KOPT-K1 (cell line): ENCODE results near the gene ANAPC4.

ENCODE experiments used
- H3K27ac ChIP-seq: fragments of 200-600 bp; sonication (generic); 2 replicates; pipeline ENCODE4 v1.5.1; 2016; ENCODE audit warnings: antibody characterized with exemption, mild to moderate bottlenecking, low read depth, low read length; ENCODE audit not compliant: poor library complexity, severe bottlenecking
- H3K36me3 ChIP-seq: fragments of 200-600 bp; sonication (generic); 2 replicates; pipeline ENCODE4 v1.5.1; 2017; ENCODE audit warnings: antibody characterized with exemption, mild to moderate bottlenecking, low read length, moderate library complexity; ENCODE audit not compliant: insufficient read depth
- H3K9me3 ChIP-seq: fragments of 200-600 bp; sonication (generic); 2 replicates; pipeline ENCODE4 v1.5.1; 2017; ENCODE audit warnings: antibody characterized with exemption, low read length, mild to moderate bottlenecking; ENCODE audit not compliant: insufficient read depth, poor library complexity, severe bottlenecking

Gene ANAPC4

DNA sequence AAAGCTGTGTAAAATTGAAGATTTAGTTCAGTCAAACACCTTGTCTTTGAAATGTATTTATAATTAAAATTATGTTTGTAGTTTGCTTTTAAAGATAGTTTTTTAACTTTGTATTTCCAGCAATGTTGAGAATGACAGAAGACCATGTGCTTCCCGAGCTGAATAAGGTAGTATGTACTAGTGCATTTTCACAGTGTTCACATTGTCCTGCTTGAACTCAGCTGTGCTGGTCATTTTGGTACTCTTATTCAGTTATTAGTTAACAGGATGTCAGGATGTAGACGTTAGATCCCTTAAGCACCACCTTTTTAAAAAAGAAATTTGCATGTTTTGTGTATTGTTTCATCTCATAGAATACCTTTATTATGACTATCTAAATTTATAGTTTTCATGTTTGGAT, 28.4 kb downstream of the ANAPC4 start:
- Histone ChIP-seq H3K9me3 (no peaks in the 10 kb centered on the region), H3K27ac (no peak overlapping the region), H3K36me3 (peaks cover 100% of the 10 kb centered on the region)

GRCh38 chr4:25406081-25406692, 29.1 kb downstream of the ANAPC4 start:
- Histone ChIP-seq H3K27ac (no peak overlapping the region), H3K36me3 (peaks cover 100% of the 10 kb centered on the region), H3K9me3 (no peaks in the 10 kb centered on the region)

DNA sequence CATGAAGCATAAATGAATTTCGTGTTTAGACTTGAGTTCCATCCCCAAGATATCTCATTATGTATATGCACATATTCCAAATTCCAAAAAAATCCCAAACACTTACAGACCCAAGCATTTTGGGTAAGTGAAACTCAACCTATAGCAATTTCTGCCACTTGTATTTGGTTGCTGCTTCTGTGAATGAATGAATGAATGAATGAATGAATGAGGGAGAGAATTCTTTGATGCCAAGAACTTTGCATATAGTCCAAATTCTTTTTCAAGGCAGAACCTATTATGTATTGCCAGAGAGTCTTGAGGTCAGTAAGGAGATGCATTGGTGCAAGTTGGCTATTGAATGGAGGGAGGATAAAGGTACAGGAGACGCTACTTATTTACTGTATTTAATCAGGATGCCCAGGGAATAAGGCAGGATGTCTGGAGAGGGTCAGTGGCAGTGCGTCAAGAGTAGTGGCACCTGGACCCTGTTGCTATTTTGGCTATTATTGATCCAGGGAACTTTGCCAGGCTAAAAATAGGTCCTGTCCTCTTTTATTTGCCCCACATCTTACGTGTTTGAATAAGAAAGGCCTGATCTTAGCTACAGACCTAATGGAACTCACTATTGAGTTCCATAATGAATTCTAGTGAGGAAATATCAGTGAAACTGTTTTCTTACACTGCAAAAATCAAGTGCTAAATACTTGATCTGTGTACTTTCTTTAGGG, 33.9 kb downstream of the ANAPC4 start:
- Histone ChIP-seq H3K9me3 (no peaks in the 10 kb centered on the region), H3K27ac (no peak overlapping the region), H3K36me3 (peaks cover 100% of the 10 kb centered on the region)

DNA sequence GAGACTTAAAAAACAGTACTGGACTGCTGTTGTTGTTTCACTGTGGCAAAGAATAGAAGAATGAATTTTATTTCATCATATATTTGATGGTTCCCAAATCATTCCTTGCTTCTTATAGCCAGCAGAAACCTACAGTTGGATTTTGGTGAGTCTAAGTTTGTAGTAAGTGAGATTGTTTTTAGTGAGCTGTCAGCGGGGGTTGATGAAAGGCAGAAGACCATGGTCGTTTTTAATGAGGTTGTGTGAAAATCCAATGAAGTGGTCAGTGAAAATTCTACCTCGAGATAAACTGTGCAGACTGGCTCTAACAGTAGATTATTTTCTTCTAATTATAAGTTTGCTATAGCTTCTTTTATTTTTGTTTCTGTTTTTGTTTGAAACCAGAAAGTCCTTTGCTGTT, 36.2 kb downstream of the ANAPC4 start:
- Histone ChIP-seq H3K9me3 (no peaks in the 10 kb centered on the region), H3K36me3 (peaks cover 100% of the 10 kb centered on the region), H3K27ac (no peak overlapping the region)

DNA sequence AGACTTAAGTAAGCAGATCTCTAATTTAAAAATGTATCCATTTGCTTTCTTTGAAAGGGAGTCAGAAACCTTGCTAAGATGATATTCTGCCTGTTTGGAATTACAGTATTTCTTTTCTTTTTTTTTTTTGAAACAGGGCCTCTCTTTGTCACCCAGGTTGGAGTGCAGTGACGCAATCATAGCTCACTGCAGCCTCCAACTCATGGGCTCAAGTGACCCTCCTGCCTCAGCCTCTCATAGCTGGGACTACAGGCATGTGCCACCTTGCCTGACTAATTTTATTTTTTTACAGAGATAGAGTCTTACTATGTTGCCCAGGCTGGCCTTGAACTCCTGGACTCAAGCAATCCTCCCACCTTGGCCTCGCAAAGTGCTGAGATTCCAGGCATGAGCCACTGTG, 40.0 kb downstream of the ANAPC4 start:
- Histone ChIP-seq H3K27ac (no peak overlapping the region), H3K9me3 (no peaks in the 10 kb centered on the region), H3K36me3 (peaks cover 87% of the 10 kb centered on the region)

GRCh38 chr4:25420931-25421330, 43.9 kb downstream of the ANAPC4 start:
- Histone ChIP-seq H3K27ac (no peak overlapping the region), H3K36me3 (peaks cover 52% of the 10 kb centered on the region), H3K9me3 (no peaks in the 10 kb centered on the region)

DNA sequence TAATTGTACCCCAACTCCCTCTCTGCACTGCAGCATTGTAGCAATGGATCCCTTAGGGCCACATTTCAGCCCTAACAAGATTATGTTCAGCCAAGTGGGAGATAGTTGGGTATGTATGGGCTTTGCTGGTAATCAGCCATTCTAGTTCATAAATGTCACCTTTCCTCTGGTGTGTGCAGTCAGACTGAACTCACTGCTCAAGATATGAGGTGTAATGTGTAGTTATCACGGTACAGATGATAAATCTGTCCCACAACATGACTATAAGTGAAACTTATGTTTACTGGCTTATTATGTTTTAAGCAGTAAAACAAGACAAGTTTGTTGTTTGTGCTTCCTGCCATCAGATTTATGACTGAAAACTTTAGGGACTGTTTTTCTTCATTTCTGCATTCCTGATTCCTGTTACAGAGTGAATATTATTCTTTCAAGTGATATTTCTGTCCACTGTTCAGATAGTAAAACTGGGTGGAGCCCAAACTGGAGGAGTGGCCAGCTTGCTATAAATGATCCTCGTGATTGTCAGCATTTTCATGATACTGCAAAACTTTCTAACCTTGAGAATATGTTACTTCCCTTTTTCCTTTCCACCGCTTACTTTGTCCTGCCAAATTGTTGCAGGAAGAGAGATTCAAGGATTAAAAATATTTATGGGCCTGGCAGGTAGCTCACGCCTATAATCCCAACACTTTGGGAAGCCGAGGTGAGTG, 44.9 kb downstream of the ANAPC4 start:
- no peak overlapping the region for H3K27ac ChIP-seq
- peaks cover 42% of the 10 kb centered on the region for H3K36me3 ChIP-seq
- no peaks in the 10 kb centered on the region for H3K9me3 ChIP-seq

DNA sequence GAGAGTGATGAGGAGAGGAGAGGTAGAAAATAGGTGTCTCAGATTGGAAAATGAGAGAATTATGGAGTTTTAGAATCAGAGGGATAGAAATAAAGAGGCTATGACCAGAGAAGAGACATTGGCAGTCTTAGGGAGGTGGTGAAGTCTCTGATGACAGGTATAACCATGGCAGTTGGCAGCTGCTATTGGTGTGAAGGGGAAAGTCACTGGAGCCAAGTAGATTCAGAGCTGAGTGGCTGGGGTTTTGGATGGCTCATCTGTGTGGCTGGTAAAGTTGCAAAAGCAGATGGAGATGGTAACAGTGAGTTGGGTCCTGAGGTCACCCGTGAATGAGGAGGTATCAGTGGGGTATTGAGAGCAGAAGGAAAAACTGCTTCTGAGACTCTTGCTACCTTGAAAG, 46.5 kb downstream of the ANAPC4 start:
- peaks cover 3% of the 10 kb centered on the region for H3K9me3 ChIP-seq
- H3K36me3 ChIP-seq: peaks cover 26% of the 10 kb centered on the region

GRCh38 chr4:25424539-25425228, 47.6 kb downstream of the ANAPC4 start:
- Histone ChIP-seq H3K9me3 (peaks cover 3% of the 10 kb centered on the region), H3K27ac (no peak overlapping the region), H3K36me3 (peaks cover 15% of the 10 kb centered on the region)

More for the DNA sequence above, 46.5 kb downstream of the ANAPC4 start:
- H3K27ac ChIP-seq: no peak overlapping the region

DNA sequence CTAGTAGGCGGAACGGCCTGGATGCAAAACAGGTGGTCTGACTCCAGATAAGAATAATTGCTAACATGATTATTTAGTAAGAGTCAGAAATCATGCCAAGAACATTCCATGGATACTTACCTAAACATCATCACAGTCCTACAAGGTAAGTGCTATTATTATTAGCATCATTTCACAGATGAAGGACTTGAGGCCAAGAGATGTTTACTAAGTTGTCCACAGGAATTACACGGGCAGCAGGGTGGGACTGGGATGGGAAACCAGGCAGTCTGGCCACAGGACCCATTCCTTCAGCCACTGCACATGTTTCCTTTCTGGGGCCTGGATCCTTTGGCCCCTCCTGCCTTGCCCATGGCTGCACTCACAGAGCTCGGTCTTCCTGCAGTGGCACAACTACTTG, 48.3 kb downstream of the ANAPC4 start:
- Histone ChIP-seq H3K27ac (no peak overlapping the region), H3K36me3 (peaks cover 13% of the 10 kb centered on the region), H3K9me3 (peaks cover 3% of the 10 kb centered on the region)

DNA sequence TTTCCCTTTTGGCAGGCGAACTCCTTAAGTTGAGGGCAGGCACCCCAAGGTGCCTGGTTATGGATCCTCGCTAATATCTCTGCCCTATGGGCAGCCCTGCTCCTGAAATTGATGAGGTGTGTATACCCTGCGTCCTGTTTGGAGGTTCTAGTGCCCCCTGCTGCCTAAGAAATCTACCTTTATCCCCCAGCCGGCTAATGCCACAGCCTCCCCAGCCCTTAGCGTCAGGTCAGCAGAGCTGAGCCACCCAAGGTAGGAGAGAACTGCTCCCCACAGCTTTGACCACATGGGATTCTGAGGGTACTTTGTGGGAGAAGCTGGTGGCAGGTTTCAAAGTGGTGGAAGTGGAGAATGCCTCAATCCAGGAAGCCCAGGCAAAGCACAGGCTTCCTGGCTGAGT, 50.8 kb downstream of the ANAPC4 start:
- Histone ChIP-seq H3K27ac (no peak overlapping the region), H3K36me3 (no peaks in the 10 kb centered on the region)

DNA sequence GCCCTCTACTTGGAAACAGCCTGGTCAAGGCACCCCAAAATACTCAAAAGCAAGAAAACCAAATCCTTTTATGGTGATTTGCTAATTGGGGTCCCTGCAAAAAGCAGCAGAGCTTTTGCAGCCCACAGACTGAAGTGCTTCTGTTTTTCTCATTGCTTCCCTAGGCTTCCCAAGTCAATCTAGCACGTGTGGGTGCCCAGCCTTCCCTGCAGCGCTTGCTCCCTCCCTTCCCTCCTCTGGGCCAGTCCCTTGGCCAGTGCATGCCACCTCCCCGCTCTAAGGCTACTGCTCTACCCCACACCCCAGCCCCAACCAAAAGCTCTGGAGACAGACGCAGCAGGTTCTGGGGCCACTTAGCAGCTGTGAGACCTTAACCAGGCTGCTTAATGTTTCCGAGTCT, 53.6 kb downstream of the ANAPC4 start:
- Histone ChIP-seq H3K27ac (no peak overlapping the region), H3K36me3 (no peaks in the 10 kb centered on the region), H3K9me3 (peaks cover 3% of the 10 kb centered on the region)

More for the DNA sequence above, 50.8 kb downstream of the ANAPC4 start:
- H3K9me3 ChIP-seq: peaks cover 3% of the 10 kb centered on the region

DNA sequence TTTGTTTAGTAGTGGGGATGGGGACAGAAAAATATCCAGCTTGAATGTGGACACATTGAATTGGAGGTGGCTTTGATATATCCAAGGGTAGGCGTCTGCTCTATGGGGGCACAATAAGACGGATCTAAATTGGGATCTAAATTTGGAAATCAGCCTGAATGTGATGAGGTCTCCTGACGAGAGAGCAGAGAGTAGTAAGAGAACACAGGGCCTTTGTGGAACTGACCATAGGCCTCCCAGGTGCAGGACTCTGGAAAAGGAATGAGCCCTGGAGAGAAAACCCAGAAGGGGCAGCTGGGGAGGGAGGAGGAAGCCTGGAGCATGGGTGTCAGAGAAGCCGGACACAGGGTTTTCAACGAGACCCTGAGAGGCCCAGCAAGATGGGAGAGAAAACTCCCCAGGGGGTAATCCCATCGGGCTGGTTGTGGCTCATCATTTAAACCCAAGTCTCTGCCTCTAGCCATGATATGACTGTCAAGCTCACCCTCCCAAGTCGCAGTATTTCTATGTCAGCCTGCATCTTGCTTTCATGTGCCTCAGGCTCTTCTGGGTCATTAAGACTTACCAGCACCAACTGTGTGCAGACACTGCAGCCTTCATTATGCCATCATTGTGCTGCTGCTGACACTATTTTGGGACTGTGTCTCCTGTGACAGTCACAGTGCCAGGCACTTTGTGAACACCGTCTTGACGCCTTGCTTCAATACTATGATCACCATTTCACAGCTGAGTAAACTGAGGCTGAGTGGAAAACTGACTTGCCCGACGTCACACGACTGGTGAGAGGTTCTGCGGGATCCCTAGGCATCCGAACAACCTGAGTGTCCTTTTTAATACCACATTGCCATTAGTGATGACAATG, 57.1 kb downstream of the ANAPC4 start:
- Histone ChIP-seq H3K27ac (no peak overlapping the region), H3K9me3 (no peaks in the 10 kb centered on the region), H3K36me3 (no peaks in the 10 kb centered on the region)

GRCh38 chr4:25437926-25438325, 60.9 kb downstream of the ANAPC4 start:
- Histone ChIP-seq H3K27ac (no peak overlapping the region), H3K9me3 (no peaks in the 10 kb centered on the region), H3K36me3 (no peaks in the 10 kb centered on the region)
